Liver (tissue), 3 donors: ENCODE results near the gene ZNF691.
"Not testable (repeated sequence)": the region's sequence is repeated elsewhere in the genome, so short reads cannot be mapped to it uniquely, and the experiment has no call there.

ENCODE experiments used
- CTCF ChIP-seq: fragments of 150-350 bp; IDR thresholded peaks from 2 replicates; pipeline ENCODE4 v1.5.1; 2017; ENCODE audit warnings: improper control_type of control experiment, low read depth, low read length; ENCODE audit not compliant: missing input control
- REST ChIP-seq: IDR thresholded peaks from 2 replicates; pipeline ENCODE4 v1.6.1; 2016; ENCODE audit warnings: antibody characterized with exemption, mild to moderate bottlenecking
- SP1 ChIP-seq: IDR thresholded peaks from 2 replicates; pipeline ENCODE4 v1.6.1; 2018; ENCODE audit warnings: antibody characterized with exemption, mild to moderate bottlenecking
- donor health status: healthy.
- donor health status: healthy.

GRCh38 chr1:42873108-42873507 is 26.7 kb downstream of the ZNF691 start:
- TF ChIP-seq REST, SP1, CTCF: not testable (repeated sequence)
